Activated CD8-positive, alpha-beta memory T cell treated with anti-CD3 and anti-CD28 coated beads for 4 hours (primary cell): ENCODE results near the gene ANO10.
"Not testable (repeated sequence)": the region's sequence is repeated elsewhere in the genome, so short reads cannot be mapped to it uniquely, and the experiment has no call there.

Source experiments
- DNase-seq, 2 donors: peaks; one replicate each; pipeline ENCODE4 v3.0.0-alpha.2; 2020; ENCODE audit warnings: low read depth in 2 of 2

ANO10 gene

GRCh38 chr3:43629257-43629656 lies 7.4 kb upstream of the ANO10 start:
- no peak for DNase-seq

DNA sequence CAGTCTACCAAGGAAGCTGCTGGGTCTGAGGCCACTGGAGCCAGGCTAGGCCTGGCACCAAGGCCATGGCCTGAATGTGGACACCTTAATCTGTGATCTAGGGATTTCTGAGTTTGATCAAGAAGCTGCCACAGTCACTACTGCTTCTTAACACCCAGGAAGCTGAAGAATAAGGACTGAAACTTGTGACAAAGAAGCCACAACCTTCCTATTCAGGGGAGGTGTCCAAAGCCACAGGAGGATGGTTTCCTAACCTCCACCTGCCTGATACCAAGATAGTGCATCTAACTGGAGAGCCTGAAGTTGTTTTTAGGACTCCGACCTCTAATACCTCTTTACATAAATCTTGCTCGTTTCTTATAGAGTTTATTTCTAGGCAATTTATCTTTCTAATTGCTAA lies 5.5 kb upstream of the ANO10 start:
- no peak for DNase-seq

DNA sequence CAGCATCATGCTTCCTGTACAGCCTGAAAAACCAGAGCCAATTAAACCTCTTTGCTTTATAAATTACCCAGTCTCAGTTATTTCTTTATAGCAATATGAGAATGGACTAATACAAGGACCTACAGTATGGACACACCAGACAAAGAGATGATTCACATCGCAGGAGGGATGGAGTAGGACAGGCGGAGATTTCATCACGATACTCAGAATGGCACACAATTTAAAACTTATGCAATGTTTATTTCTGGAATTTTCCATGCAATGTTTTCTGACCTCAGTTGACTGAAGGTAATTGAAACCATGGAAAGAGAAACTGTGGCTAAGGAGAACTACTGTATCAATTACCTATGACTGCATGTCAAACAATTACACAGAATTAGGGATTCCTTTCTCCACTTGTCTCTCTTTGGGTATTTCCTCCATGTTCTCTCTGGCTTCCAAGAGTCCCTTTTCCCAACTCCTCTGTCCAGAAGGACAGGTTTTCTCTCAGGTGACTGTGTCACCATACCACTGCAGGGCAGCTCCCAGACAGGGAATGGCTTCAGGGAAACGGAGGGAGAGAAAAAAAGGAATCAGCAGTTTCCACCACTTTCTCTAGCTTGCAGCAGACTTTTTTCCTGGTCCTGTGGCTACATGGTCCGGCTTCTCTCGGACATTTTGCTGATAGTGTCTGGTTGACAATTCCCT lies 3.0 kb upstream of the ANO10 start:
- DNase-seq = no peak

- DNase-seq = peak in 1 of 2 donors; percentile 2
Measured at GRCh38 chr3:43620831-43621655, 768 bp downstream of the ANO10 start.

DNA sequence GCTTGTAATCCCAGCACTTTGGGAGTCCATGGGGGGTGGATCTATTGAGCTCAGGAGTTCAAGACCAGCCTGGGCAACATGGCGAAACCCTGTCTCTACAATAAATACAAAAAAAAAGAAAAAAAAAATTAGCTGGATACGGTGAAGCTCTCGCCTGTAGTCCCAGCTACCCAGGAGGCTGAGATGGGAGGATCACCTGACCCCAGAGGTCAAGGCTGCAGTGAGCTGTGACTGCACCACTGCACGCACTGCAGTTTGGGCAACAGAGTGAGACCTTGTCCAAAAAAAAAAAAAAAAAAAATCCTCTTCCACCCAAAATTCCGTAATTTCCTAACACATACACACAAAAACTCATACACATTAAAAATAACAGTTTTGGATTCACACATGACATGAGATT lies 2.2 kb downstream of the ANO10 start:
- no peak for DNase-seq

- no peak for DNase-seq
Measured at GRCh38 chr3:43618142-43618541, 3.7 kb downstream of the ANO10 start.

DNA sequence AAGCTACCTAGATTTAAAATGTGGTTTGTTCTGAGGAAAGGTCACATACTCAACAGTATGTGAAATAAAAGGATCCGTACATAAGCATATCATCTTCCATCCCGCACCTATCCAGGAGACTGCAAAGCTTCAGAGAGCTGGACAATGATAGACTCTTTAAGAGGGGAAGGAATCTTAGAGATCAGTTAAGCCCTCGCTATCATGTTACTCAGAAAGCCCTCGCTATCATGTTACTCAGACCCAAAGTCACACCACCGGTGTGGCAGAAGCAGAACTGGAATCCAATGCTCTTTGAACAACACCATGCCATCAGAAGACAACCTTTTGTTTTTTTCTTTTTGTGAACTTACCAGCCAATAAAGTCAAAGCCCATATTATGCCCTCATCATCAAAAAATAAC lies 5.8 kb downstream of the ANO10 start:
- no peak for DNase-seq

DNA sequence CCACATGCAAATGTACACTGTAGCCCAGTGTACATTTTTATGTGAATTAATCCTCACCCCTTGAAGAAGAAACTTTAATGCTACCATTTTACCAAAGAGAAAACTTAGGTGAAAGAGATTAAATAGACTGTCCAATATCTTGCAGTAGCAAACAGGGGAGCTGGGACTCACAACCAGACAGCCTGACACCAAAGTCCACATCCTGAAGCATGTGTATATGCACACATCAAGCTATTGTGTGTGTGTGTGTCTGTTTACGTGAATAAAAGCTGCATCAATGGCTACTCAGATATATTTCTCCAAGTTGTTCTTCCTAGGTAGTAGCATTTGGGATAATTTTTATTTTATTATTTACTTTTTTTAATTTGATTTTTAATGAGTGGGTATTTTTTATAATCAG lies 6.7 kb downstream of the ANO10 start:
- no peak for DNase-seq

DNA sequence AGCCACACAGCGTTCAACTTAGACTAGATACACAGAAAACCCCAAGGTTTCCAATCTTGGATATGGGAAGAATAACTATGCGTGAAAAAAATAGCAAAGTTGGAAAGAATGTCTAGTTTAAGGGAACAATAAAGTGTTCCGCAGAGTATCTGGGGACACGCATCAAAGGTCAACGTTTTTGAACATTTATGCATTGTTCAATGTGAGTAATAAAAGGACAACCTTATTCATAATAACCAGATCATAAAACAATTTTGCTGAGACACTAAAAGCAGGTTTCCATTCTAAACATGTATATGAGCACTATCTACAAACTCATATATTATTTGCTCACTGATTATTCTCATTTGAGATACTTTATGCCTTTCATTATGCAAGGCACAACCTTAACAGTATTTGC lies 7.8 kb downstream of the ANO10 start:
- no peak for DNase-seq

GRCh38 chr3:43612419-43612818 lies 9.4 kb downstream of the ANO10 start:
- no peak for DNase-seq

GRCh38 chr3:43609406-43609805 lies 12.4 kb downstream of the ANO10 start:
- DNase-seq = no peak

DNA sequence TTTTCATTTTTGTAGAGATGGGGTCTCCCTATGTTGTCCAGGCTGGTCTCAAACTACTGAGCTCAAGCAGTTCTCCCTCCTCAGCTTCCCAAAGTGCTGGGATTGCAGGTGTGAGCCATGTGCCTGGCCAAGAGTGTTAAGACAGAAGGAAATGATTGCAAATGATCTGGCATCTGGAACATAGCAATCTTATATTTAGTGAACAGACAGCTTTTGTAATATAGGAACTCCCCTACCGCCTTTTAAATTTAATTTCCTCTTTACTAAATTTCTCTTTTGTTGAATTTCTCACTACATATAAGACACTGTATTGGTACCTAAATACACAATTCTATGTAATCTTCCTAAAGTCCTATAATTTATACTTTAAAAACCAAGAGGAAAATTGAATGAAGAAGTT lies 13.1 kb downstream of the ANO10 start:
- DNase-seq = no peak

GRCh38 chr3:43606284-43606683 lies 15.5 kb downstream of the ANO10 start:
- DNase-seq = no peak

DNA sequence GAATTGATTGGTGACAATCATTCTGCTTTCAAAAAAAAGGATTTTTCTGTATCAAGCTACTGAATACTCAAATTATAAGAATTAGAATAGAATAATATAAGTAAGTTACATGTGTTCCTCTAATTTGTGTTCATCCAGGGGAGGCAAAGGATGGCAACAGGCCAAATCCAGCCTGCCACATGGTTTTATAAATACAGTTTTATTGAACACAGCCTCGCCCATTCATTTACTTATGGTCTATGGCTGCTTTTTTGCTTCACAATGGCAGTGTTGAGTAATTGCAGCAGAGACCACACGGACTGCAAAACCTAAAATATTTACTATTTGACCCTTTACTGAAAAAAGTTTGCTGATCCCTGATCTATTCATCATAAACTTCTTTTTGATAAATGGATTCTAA lies 21.9 kb downstream of the ANO10 start:
- not testable (repeated sequence) for DNase-seq

- no peak for DNase-seq
Measured at GRCh38 chr3:43597961-43598360, 23.9 kb downstream of the ANO10 start.

DNA sequence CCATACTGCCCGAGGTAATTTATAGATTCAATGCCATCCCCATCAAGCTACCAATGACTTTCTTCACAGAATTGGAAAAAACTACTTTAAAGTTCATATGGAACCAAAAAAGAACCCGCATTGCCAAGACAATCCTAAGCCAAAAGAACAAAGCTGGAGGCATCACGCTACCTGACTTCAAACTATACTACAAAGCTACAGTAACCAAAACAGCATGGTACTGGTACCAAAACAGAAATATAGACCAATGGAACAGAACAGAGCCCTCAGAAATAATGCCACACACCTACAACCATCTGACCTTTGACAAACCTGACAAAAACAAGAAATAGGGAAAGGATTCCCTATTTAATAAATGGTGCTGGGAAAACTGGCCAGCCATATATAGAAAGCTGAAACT lies 25.6 kb downstream of the ANO10 start:
- not testable (repeated sequence) for DNase-seq

DNA sequence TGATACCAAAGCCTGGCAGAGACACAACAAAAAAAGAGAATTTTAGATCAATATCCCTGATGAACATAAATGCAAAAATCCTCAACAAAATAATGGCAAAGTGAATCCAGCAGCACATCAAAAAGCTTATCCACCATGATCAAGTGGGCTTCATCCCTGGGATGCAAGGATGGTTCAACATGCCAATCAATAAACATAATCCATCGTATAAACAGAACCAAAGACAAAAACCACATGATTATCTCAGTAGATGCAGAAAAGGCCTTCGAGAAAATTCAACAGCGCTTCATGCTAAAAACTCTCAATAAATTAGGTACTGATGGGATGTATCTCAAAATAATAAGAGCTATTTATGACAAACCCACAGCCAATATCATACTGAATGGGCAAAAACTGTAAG lies 26.5 kb downstream of the ANO10 start:
- DNase-seq = not testable (repeated sequence)

GRCh38 chr3:43593588-43593987 lies 28.2 kb downstream of the ANO10 start:
- DNase-seq = not testable (repeated sequence)

DNA sequence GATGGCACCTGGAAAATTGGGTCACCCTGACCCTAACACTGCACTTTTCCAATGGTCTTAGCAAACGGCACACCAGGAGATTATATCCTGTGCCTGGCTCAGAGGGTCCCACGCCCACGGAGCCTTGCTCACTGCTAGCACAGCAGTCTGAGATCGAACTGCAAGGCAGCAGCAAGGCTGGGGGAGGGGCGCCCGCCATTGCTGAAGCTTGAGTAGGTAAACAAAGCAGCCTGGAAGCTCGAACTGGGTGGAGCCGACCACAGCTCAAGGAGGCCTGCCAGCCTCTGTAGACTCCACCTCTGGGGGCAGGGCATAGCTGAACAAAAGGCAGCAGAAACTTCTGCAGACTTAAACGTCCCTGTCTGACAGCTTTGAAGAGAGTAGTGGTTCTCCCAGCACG lies 29.9 kb downstream of the ANO10 start:
- not testable (repeated sequence) for DNase-seq

DNA sequence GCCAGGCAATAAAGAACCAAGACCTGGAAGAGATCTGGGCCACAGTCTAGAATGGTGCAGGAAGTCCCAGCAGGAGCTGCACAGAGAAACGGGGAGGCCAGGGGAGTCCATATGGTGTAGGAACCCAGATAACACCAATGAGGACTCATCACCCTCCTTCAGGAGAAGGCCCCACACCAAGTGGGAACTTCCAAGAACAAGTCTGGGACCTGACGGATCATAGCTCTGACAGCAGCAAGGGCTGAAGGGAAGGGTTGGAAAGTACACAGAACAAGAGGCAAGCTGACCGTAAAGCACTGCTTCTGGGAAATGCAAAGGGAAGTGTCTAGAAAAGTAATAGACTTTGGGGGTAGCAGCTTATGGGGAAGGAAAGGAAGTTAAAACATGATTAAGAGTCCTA lies 34.5 kb downstream of the ANO10 start:
- no peak for DNase-seq

DNA sequence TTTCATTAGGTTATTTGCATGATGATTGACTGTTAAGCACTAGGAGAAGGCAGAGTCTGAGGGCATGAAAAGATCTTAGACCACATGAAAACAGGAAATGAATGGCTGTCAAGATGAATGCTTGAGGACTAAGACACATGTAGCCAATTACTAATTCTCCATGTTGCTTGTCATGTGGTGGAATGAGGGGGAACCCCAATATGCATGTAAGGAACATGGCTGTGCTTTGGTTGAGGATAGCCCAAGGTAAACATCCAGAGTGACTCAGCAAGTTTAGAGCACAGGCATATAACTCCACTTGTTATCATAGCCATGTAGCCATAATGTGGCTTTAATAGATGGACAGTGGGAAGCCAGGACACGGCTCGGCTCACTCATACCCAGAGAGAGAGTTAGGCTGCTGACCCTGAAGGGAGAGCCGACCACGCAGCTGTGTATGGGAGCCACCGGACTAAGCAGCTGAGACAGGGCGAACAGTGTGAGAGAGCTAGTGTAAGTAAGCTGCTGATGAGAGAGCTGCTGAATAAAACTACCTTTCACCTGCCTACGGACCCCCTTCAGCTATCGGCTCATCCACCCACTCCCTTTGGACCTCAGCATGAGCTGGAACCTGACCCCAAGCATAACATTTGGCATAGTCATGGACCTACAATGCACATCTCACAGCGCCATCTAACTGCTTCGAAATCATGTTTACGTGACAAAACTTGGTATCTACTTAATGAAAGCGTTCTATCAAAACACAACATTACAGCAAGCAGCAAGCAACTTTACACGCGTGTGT lies 37.6 kb downstream of the ANO10 start:
- no peak for DNase-seq

GRCh38 chr3:43583481-43583880 lies 38.3 kb downstream of the ANO10 start:
- no peak for DNase-seq

DNA sequence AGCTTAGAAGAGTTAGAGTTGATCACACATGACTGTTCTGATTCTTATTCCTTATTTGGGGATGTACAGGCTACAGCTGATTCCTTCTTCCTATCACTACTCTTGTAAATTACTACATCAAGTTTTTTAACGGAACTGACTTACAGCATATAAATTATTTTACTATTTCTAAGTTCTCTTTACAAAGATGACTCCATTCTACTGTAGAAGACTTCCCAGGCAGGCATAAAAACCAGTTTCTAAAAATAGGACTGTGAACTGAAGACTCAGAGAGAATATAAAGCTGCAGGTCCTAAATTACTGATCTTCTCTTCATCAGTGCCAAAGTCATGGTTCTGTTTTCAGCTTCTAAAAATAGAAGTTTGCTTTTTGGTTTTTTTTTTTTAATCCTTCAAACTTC lies 38.9 kb downstream of the ANO10 start:
- no peak for DNase-seq
